ENCODE results near the gene YPEL5. TPM values are rescaled to one million over a fixed set of nuclear protein-coding genes. Genes with fewer than 3 reads are reported as not detected.

Gene YPEL5
- total RNA-seq, 1 experiment from 2014 or later: 225 TPM

DNA sequence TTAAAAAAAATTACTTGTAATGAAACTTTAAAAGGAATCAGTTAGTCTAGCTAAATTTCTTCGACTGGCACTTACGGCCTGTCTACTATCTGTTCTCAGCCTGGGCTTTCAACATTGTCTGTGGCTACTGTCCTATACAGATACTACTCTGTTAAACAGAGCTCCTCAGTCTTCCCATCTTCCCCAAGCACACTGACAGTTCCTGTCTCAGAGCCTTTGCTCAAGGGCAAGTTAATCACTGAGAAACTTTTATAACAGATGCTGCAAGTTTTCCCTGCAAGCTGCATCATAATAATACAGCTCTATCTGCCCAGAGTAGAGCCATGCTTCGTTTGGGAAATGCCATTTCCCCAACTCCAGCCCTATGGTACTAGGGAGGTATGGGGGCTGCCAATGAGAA is 11.3 kb upstream of the YPEL5 start:
- Histone ChIP-seq H3K9me3 (ENCODE audit: low read depth, low read length, poor library complexity, severe bottlenecking) (no peaks in the 10 kb centered on the region), H3K36me3 (ENCODE audit: insufficient read depth, low read length, poor library complexity, severe bottlenecking) (no peaks in the 10 kb centered on the region), H3K4me3 (ENCODE audit: low read depth, low read length, poor library complexity, severe bottlenecking) (no peak overlapping the region), H3K27ac (ENCODE audit: low read depth, low read length, poor library complexity, severe bottlenecking) (no peak overlapping the region), H3K4me1 (ENCODE audit: insufficient read depth, low read length, poor library complexity, severe bottlenecking) (peaks cover 7% of the 10 kb centered on the region), H3K27me3 (replicated peaks; ENCODE audit: insufficient read depth, low read depth, low read length, poor library complexity) (no peaks in the 10 kb centered on the region)
- no TSS peak for BruUV-seq (replicated peaks)
- ChIA-PET CTCF (no interaction called here), POLR2A (ENCODE audit: low non-redundant PET) (no interaction called here)
- no peak for TF ChIP-seq EZH2 (IDR thresholded peaks at IDR 0.05; ENCODE audit: borderline replicate concordance, low read depth, low read length, poor library complexity, severe bottlenecking)
- TF ChIP-seq, protein P1, sequence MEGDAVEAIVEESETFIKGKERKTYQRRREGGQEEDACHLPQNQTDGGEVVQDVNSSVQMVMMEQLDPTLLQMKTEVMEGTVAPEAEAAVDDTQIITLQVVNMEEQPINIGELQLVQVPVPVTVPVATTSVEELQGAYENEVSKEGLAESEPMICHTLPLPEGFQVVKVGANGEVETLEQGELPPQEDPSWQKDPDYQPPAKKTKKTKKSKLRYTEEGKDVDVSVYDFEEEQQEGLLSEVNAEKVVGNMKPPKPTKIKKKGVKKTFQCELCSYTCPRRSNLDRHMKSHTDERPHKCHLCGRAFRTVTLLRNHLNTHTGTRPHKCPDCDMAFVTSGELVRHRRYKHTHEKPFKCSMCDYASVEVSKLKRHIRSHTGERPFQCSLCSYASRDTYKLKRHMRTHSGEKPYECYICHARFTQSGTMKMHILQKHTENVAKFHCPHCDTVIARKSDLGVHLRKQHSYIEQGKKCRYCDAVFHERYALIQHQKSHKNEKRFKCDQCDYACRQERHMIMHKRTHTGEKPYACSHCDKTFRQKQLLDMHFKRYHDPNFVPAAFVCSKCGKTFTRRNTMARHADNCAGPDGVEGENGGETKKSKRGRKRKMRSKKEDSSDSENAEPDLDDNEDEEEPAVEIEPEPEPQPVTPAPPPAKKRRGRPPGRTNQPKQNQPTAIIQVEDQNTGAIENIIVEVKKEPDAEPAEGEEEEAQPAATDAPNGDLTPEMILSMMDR (conservative IDR thresholded peaks at IDR 0.05; ENCODE audit: low read depth, low read length): no peak
- no peak for DNase-seq (ENCODE audit: low spot score)
- intact Hi-C loops (cut with micrococcal nuclease; ENCODE audit: unreplicated experiment): no loop called here

DNA sequence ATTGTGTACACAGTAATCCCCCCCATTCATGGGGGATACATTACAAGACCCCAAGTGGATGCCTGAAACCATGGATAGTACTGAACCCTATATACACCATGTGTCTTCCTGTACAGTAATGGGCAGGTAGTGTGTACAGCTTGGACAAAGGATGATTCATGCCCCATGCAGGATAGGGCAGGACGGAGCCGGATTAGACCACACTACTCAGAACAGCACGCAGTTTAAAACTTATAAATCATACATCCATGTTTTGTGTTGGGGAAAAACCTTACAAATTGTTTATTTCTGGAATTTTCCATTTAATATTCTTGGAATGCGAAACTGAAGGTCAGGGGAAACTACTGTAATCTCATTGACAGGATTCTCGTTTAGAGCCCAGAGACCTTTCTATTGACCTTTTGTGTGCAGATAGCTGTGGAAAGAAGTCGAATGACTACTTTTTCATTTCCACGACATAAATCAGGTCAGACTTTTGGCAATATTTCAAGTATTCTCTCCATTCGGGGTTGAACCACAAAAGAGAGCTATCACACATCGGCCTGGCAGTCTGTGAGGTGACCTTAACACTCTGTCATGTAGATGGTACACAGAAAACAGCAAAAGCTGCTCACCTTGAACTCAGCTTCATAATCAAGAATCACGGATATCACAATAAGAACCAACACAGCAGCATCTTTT is 9.9 kb upstream of the YPEL5 start:
- Histone ChIP-seq H3K27ac (ENCODE audit: low read depth, low read length, poor library complexity, severe bottlenecking) (no peak overlapping the region), H3K4me3 (ENCODE audit: low read depth, low read length, poor library complexity, severe bottlenecking) (no peak overlapping the region), H3K9me3 (ENCODE audit: low read depth, low read length, poor library complexity, severe bottlenecking) (no peaks in the 10 kb centered on the region), H3K4me1 (ENCODE audit: insufficient read depth, low read length, poor library complexity, severe bottlenecking) (peaks cover 7% of the 10 kb centered on the region), H3K36me3 (ENCODE audit: insufficient read depth, low read length, poor library complexity, severe bottlenecking) (no peaks in the 10 kb centered on the region), H3K27me3 (replicated peaks; ENCODE audit: insufficient read depth, low read depth, low read length, poor library complexity) (no peaks in the 10 kb centered on the region)
- POLR2A ChIA-PET (ENCODE audit: low non-redundant PET): no interaction called here
- intact Hi-C loops (cut with micrococcal nuclease; ENCODE audit: unreplicated experiment): no loop called here
- TF ChIP-seq, protein P1 (conservative IDR thresholded peaks at IDR 0.05; ENCODE audit: low read depth, low read length): no peak
- TF ChIP-seq EZH2 (IDR thresholded peaks at IDR 0.05; ENCODE audit: borderline replicate concordance, low read depth, low read length, poor library complexity, severe bottlenecking): no peak
- no TSS peak for BruUV-seq (replicated peaks)
- DNase-seq (ENCODE audit: low spot score): no peak
- CTCF ChIA-PET: no interaction called here

DNA sequence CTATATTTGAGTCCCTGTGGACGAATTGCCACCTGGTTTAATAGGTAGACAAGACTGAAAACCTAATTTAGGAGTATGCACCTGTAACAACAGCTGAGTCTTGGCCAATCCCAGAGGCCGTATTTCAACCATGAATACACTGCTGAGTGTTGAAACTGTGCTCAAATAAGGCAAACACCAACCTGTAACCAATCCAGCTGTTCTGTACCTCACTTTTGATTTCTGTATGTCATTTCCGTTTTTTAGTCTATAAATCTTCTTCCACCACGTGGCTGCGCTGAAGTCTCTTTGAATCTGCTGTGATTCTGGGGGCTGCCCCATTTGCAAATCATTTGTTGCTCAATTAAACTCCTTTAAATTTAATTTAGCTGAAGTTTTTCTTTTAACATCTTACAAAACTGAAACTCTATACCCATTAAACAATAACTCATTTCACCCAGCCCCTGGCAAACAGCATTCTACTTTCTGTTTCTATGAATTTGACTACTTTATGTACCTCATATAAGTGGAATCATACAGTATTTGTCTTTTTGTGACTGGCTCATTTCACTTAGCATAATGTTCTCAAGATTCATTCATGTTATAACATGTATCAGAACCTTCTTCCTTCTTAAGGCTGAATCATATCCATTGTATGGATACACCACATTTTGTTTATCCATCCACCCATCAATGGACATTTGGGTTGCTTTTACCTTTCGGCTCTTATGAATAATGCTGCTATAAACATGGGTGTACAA is 7.5 kb upstream of the YPEL5 start:
- DNase-seq (ENCODE audit: low spot score): no peak
- H3K27me3 ChIP-seq (replicated peaks; ENCODE audit: insufficient read depth, low read depth, low read length, poor library complexity): no peaks in the 10 kb centered on the region
- CTCF ChIA-PET: no interaction called here
- no peak overlapping the region for H3K27ac ChIP-seq (ENCODE audit: low read depth, low read length, poor library complexity, severe bottlenecking)
- H3K4me3 ChIP-seq (ENCODE audit: low read depth, low read length, poor library complexity, severe bottlenecking): no peak overlapping the region
- POLR2A ChIA-PET (ENCODE audit: low non-redundant PET): no interaction called here
- no peaks in the 10 kb centered on the region for H3K36me3 ChIP-seq (ENCODE audit: insufficient read depth, low read length, poor library complexity, severe bottlenecking)
- TF ChIP-seq, protein P1 (conservative IDR thresholded peaks at IDR 0.05; ENCODE audit: low read depth, low read length): no peak
- no peak for TF ChIP-seq EZH2 (IDR thresholded peaks at IDR 0.05; ENCODE audit: borderline replicate concordance, low read depth, low read length, poor library complexity, severe bottlenecking)
- H3K4me1 ChIP-seq (ENCODE audit: insufficient read depth, low read length, poor library complexity, severe bottlenecking): peaks cover 7% of the 10 kb centered on the region
- intact Hi-C loops (cut with micrococcal nuclease; ENCODE audit: unreplicated experiment): no loop called here
- no peaks in the 10 kb centered on the region for H3K9me3 ChIP-seq (ENCODE audit: low read depth, low read length, poor library complexity, severe bottlenecking)
- no TSS peak for BruUV-seq (replicated peaks)

Data from A673 (cell line).